ENCODE results near the gene RNF187. TPM values are rescaled to one million over a fixed set of nuclear protein-coding genes. Genes with fewer than 3 reads are reported as not detected.

RNF187 gene
- total and polyA plus RNA-seq, 12 donors: 18.9 to 99.7 (median 85.9) TPM

DNA sequence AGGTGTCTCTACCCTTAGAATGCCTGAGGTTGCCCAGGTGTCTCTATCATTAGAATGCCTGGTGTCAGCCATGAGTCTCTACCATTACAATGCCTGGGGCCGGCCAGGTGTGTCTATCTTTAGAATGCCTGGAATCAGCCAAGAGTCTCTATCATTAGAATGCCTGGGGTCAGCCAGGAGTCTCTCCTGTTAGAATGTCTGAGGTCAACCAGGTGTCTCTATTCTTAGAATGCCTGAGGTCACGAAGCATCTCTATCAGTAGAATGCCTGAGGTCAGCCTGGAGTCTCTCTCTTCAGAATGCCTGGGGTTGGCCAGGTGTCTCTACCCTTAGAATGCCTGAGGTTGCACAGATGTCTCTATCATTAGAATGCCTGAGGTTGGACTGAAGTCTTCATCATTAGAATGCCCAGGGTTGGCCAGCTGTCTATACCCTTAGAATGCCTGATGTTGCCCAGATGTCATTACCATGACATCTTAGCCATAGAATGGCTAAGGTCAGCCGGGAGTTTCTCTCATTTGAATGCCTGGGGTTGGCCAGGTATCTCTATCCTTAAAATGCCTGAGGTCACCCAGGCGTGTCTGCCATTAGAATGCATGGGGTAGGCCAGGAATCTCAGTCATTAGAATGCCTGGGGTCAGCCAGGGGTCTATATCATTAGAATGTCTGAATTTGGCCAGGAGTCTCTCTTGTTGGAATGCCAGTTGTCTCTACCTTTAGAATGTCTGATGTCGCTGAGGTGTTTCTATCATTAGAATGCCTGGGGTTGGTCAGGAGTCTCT lies 44.0 kb downstream of the RNF187 start:
- TF ChIP-seq CTCF (IDR thresholded peaks at IDR 0.05): no peak
- intact Hi-C loops (cut with DNase I): no loop called here
- ATAC-seq (no peak), DNase-seq (no peak)
- H3K4me1 ChIP-seq: peaks cover 0 to 20% (median 6%) of the 10 kb centered on the region in 9 donors
- no peak overlapping the region for H3K4me3 ChIP-seq
- WGBS, 2 donors: 65 to 66% methylated on average over 5 of the region's 5 CpGs
- H3K36me3 ChIP-seq: no peaks in the 10 kb centered on the region
- H3K9me3 ChIP-seq: peaks cover 0 to 11% (median 0%) of the 10 kb centered on the region in 11 donors
- peaks cover 0 to 19% (median 0%) of the 10 kb centered on the region in 7 donors for H3K27me3 ChIP-seq
- no peak overlapping the region for H3K27ac ChIP-seq

- no peak overlapping the region for H3K4me3 ChIP-seq
- no peak overlapping the region for H3K27ac ChIP-seq
- TF ChIP-seq CTCF (IDR thresholded peaks at IDR 0.05): no peak
- H3K27me3 ChIP-seq: peaks cover 0 to 5% (median 0%) of the 10 kb centered on the region in 7 donors
- 60 to 63% methylated on average over 3 of the region's 3 CpGs for WGBS, 2 donors
- H3K36me3 ChIP-seq: no peaks in the 10 kb centered on the region
- H3K9me3 ChIP-seq: peaks cover 0 to 32% (median 9%) of the 10 kb centered on the region in 11 donors
- intact Hi-C loops (cut with DNase I): no loop called here
- peaks cover 0 to 18% (median 3%) of the 10 kb centered on the region in 9 donors for H3K4me1 ChIP-seq
- DNase-seq: no peak
- no peak for ATAC-seq
Observed at GRCh38 chr1:228538831-228539230, 51.6 kb downstream of the RNF187 start.

GRCh38 chr1:228540161-228540917 lies 53.2 kb downstream of the RNF187 start:
- H3K27me3 ChIP-seq: peaks cover 0 to 5% (median 0%) of the 10 kb centered on the region in 7 donors

More at GRCh38 chr1:228540161-228540917, 53.2 kb downstream of the RNF187 start:
- peaks cover 0 to 29% (median 9%) of the 10 kb centered on the region in 11 donors for H3K9me3 ChIP-seq
- no peak for TF ChIP-seq CTCF (IDR thresholded peaks at IDR 0.05)
- peaks cover 0 to 17% (median 3%) of the 10 kb centered on the region in 9 donors for H3K4me1 ChIP-seq
- no peak for DNase-seq
- H3K36me3 ChIP-seq: no peaks in the 10 kb centered on the region
- WGBS, 2 donors: 55 to 56% methylated on average over 9 of the region's 9 CpGs
- ATAC-seq: no peak
- peak overlapping the region in 1 of 10 donors; percentile 74 for H3K27ac ChIP-seq
- intact Hi-C loops (cut with DNase I): no loop called here
- H3K4me3 ChIP-seq: no peak overlapping the region

All from heart right ventricle (tissue), 16 donors.